K562 (cell line): Measurements from ENCODE around the gene HBQ1. TPM values are rescaled to one million over a fixed set of nuclear protein-coding genes. Genes with fewer than 3 reads are reported as not detected.

Source experiments
- DNMT1 ChIP-seq: fragments of 450-650 bp; IDR thresholded peaks from 2 replicates; pipeline ENCODE4 v1.6.1; 2016; ENCODE audit warnings: antibody characterized with exemption, mild to moderate bottlenecking
- ELF2 ChIP-seq: fragments of 250-450 bp; sonication (Bioruptor Pico); IDR thresholded peaks from 2 replicates; pipeline ENCODE4 v1.5.0; 2021; ENCODE audit warnings: mild to moderate bottlenecking
- GATAD2A ChIP-seq: fragments of 450-650 bp; IDR thresholded peaks from 2 replicates; pipeline ENCODE4 v1.6.1; 2017
- IFI16 ChIP-seq: fragments of 250-450 bp; sonication (Bioruptor Pico); IDR thresholded peaks from 2 replicates; pipeline ENCODE4 v2.1.2; 2022; ENCODE audit warnings: mild to moderate bottlenecking, inconsistent platforms
- MED1 ChIP-seq: sonication (generic); formaldehyde crosslinking; IDR thresholded peaks from 2 replicates; pipeline ENCODE4 v1.8.1; 2023; ENCODE audit warnings: missing genetic modification reagents, borderline replicate concordance
- NR2F6 ChIP-seq: fragments of 450-650 bp; formaldehyde crosslinking; IDR thresholded peaks from 2 replicates; pipeline ENCODE4 v1.4.0; 2020; ENCODE audit warnings: mild to moderate bottlenecking
- POLR3A ChIP-seq: IDR thresholded peaks from 2 replicates; pipeline ENCODE4 v1.6.1; 2011; ENCODE audit warnings: borderline replicate concordance, mild to moderate bottlenecking, moderate library complexity; ENCODE audit not compliant: insufficient read length, insufficient read depth; ENCODE audit errors: extremely low read depth
- RBM15 ChIP-seq: fragments of 200-400 bp; formaldehyde crosslinking; IDR thresholded peaks from 2 replicates; pipeline ENCODE4 v1.6.1; 2018; ENCODE audit warnings: mild to moderate bottlenecking, low read length, moderate library complexity; ENCODE audit not compliant: insufficient read depth
- ZNF316 ChIP-seq: fragments of 450-650 bp; IDR thresholded peaks from 2 replicates; pipeline ENCODE4 v1.6.1; 2016
- ZNF79 ChIP-seq: fragments of 250-450 bp; sonication (Bioruptor Pico); IDR thresholded peaks from 2 replicates; pipeline ENCODE4 v1.4.0; 2020; ENCODE audit warnings: low read depth, mild to moderate bottlenecking, moderate library complexity
- polyA plus RNA-seq, 8 experiments: library from polyadenylated mRNA; depleted of rRNA in 4 of 8; stranded (reverse) in 5 of 8; unstranded in 3 of 8; fragments of >200 nt; fragmentation: Nextera tagmentation in 2 of 8; fragmentation: Illumina TruSeq in 1 of 8; extraction: Ambion mirVana in 2 of 8; extraction: Trizol in 1 of 8; gene quantifications; 2 replicates each; pipeline versions ENCODE4 v1.2.1 to v1.2.3, GENCODE V29; 2011 to 2014; ENCODE audit warnings: inconsistent platforms in 1 of 8, missing spikeins in 1 of 8
- total RNA-seq, 7 experiments: library from RNA; depleted of rRNA in 6 of 7; stranded (reverse); fragments of >200 nt in 6 of 7; fragmentation: Illumina TruSeq in 2 of 7; extraction: Trizol in 2 of 7; gene quantifications; 2 replicates each; pipeline versions ENCODE4 v1.2.1 to v1.2.3, GENCODE V29; 2011 to 2021; ENCODE audit warnings: low replicate concordance in 1 of 7
- TF ChIP-seq, protein P1 (sequence below): fragments of 250-450 bp; sonication (Bioruptor Pico); IDR thresholded peaks from 2 replicates; pipeline ENCODE4 v1.8.0; 2021; ENCODE audit warnings: mild to moderate bottlenecking, moderate library complexity
- TF ChIP-seq, protein P2 (sequence below), 2 experiments: IDR thresholded peaks; 2 replicates each; pipeline ENCODE4 v1.6.1; 2012; ENCODE audit warnings: improper control_type of control experiment in 2 of 2, low read depth in 2 of 2, low read length in 2 of 2, borderline replicate concordance in 1 of 2
- TF ChIP-seq, protein P3 (sequence below): fragments of 450-650 bp; IDR thresholded peaks from 2 replicates; pipeline ENCODE4 v1.6.1; 2016
- TF ChIP-seq, protein P4 (sequence below): fragments of 200-800 bp; sonication (Bioruptor generic); IDR thresholded peaks from 2 replicates; pipeline ENCODE4 v1.6.1; 2016; ENCODE audit warnings: missing genetic modification characterization, missing compliant biosample characterization
- TF ChIP-seq, protein P5 (sequence below): fragments of 450-650 bp; IDR thresholded peaks from 2 replicates; pipeline ENCODE4 v1.6.1; 2014; ENCODE audit warnings: low read depth, mild to moderate bottlenecking, moderate library complexity, borderline replicate concordance

HBQ1 gene
- total and polyA plus RNA-seq, 9 of the 15 experiments (the other 6 are each of a cell fraction or from before 2014, with no cell fraction given) = 2.3 to 190 (median 19.8) TPM

DNA sequence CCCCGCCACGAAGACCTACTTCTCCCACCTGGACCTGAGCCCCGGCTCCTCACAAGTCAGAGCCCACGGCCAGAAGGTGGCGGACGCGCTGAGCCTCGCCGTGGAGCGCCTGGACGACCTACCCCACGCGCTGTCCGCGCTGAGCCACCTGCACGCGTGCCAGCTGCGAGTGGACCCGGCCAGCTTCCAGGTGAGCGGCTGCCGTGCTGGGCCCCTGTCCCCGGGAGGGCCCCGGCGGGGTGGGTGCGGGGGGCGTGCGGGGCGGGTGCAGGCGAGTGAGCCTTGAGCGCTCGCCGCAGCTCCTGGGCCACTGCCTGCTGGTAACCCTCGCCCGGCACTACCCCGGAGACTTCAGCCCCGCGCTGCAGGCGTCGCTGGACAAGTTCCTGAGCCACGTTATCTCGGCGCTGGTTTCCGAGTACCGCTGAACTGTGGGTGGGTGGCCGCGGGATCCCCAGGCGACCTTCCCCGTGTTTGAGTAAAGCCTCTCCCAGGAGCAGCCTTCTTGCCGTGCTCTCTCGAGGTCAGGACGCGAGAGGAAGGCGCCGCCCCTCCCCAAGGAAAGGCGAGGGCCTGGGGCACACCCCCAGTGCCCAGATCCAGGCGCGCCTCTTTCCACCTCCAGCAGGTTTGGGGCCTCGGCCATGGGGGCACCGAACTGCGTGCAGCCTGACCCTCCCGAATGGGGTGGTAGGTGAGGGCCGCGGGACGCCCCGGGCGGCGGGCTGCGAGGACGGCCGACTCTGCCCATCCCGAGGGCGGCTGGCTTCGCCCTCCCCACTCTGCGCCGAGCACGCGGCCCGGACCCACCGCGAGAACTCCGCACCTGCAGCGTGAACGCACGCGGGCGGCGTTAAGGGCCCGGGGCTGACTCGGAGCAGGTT is 664 bp downstream of the HBQ1 start (continued):
- TF ChIP-seq, protein P1, sequence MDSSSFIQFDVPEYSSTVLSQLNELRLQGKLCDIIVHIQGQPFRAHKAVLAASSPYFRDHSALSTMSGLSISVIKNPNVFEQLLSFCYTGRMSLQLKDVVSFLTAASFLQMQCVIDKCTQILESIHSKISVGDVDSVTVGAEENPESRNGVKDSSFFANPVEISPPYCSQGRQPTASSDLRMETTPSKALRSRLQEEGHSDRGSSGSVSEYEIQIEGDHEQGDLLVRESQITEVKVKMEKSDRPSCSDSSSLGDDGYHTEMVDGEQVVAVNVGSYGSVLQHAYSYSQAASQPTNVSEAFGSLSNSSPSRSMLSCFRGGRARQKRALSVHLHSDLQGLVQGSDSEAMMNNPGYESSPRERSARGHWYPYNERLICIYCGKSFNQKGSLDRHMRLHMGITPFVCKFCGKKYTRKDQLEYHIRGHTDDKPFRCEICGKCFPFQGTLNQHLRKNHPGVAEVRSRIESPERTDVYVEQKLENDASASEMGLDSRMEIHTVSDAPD (CRISPR knock-in tag) = no peak
- TF ChIP-seq POLR3A (no peak), DNMT1 (no peak), ELF2 (CRISPR knock-in tag) (peak; percentile 45; the same call in 1 of the 2 replicates), GATAD2A (no peak), ZNF79 (CRISPR knock-in tag) (no peak), IFI16 (no peak), RBM15 (no peak), NR2F6 (CRISPR knock-in tag) (no peak), MED1 (CRISPR knock-in tag) (no peak), ZNF316 (no peak)
- TF ChIP-seq, protein P2, sequence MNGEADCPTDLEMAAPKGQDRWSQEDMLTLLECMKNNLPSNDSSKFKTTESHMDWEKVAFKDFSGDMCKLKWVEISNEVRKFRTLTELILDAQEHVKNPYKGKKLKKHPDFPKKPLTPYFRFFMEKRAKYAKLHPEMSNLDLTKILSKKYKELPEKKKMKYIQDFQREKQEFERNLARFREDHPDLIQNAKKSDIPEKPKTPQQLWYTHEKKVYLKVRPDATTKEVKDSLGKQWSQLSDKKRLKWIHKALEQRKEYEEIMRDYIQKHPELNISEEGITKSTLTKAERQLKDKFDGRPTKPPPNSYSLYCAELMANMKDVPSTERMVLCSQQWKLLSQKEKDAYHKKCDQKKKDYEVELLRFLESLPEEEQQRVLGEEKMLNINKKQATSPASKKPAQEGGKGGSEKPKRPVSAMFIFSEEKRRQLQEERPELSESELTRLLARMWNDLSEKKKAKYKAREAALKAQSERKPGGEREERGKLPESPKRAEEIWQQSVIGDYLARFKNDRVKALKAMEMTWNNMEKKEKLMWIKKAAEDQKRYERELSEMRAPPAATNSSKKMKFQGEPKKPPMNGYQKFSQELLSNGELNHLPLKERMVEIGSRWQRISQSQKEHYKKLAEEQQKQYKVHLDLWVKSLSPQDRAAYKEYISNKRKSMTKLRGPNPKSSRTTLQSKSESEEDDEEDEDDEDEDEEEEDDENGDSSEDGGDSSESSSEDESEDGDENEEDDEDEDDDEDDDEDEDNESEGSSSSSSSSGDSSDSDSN (IDR thresholded peaks at IDR 0.05; ENCODE audit: borderline replicate concordance in 1 of 2, low read depth in 2 of 2, low read length in 2 of 2) = peak; percentile 0 to 37; a peak in 2 of 4 replicates
- TF ChIP-seq, protein P3, sequence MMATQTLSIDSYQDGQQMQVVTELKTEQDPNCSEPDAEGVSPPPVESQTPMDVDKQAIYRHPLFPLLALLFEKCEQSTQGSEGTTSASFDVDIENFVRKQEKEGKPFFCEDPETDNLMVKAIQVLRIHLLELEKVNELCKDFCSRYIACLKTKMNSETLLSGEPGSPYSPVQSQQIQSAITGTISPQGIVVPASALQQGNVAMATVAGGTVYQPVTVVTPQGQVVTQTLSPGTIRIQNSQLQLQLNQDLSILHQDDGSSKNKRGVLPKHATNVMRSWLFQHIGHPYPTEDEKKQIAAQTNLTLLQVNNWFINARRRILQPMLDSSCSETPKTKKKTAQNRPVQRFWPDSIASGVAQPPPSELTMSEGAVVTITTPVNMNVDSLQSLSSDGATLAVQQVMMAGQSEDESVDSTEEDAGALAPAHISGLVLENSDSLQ = no peak
- TF ChIP-seq, protein P4, sequence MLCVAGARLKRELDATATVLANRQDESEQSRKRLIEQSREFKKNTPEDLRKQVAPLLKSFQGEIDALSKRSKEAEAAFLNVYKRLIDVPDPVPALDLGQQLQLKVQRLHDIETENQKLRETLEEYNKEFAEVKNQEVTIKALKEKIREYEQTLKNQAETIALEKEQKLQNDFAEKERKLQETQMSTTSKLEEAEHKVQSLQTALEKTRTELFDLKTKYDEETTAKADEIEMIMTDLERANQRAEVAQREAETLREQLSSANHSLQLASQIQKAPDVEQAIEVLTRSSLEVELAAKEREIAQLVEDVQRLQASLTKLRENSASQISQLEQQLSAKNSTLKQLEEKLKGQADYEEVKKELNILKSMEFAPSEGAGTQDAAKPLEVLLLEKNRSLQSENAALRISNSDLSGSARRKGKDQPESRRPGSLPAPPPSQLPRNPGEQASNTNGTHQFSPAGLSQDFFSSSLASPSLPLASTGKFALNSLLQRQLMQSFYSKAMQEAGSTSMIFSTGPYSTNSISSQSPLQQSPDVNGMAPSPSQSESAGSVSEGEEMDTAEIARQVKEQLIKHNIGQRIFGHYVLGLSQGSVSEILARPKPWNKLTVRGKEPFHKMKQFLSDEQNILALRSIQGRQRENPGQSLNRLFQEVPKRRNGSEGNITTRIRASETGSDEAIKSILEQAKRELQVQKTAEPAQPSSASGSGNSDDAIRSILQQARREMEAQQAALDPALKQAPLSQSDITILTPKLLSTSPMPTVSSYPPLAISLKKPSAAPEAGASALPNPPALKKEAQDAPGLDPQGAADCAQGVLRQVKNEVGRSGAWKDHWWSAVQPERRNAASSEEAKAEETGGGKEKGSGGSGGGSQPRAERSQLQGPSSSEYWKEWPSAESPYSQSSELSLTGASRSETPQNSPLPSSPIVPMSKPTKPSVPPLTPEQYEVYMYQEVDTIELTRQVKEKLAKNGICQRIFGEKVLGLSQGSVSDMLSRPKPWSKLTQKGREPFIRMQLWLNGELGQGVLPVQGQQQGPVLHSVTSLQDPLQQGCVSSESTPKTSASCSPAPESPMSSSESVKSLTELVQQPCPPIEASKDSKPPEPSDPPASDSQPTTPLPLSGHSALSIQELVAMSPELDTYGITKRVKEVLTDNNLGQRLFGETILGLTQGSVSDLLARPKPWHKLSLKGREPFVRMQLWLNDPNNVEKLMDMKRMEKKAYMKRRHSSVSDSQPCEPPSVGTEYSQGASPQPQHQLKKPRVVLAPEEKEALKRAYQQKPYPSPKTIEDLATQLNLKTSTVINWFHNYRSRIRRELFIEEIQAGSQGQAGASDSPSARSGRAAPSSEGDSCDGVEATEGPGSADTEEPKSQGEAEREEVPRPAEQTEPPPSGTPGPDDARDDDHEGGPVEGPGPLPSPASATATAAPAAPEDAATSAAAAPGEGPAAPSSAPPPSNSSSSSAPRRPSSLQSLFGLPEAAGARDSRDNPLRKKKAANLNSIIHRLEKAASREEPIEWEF = 0 out of 2 replicates have a peak, but pooled peaks have one; percentile 44
- TF ChIP-seq, protein P5, sequence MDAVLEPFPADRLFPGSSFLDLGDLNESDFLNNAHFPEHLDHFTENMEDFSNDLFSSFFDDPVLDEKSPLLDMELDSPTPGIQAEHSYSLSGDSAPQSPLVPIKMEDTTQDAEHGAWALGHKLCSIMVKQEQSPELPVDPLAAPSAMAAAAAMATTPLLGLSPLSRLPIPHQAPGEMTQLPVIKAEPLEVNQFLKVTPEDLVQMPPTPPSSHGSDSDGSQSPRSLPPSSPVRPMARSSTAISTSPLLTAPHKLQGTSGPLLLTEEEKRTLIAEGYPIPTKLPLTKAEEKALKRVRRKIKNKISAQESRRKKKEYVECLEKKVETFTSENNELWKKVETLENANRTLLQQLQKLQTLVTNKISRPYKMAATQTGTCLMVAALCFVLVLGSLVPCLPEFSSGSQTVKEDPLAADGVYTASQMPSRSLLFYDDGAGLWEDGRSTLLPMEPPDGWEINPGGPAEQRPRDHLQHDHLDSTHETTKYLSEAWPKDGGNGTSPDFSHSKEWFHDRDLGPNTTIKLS = peak; percentile 91
